ENCODE data around the gene IL36RN.

Gene IL36RN

GRCh38 chr2:113036763-113037162, 22.2 kb upstream of the IL36RN start:
- no peak for TF ChIP-seq CTCF (IDR thresholded peaks at IDR 0.05; ENCODE audit: low read depth, low read length)
- Histone ChIP-seq H3K4me3 (ENCODE audit: low read depth, low read length) (no peak overlapping the region), H3K36me3 (no peaks in the 10 kb centered on the region), H3K4me1 (no peaks in the 10 kb centered on the region), H3K27me3 (no peaks in the 10 kb centered on the region), H3K9me3 (no peaks in the 10 kb centered on the region)
- DNase-seq: no peak

GRCh38 chr2:113038291-113038690, 20.7 kb upstream of the IL36RN start:
- Histone ChIP-seq H3K27me3 (no peaks in the 10 kb centered on the region), H3K36me3 (no peaks in the 10 kb centered on the region), H3K4me1 (no peaks in the 10 kb centered on the region)

GRCh38 chr2:113039158-113039557, 19.8 kb upstream of the IL36RN start:
- Histone ChIP-seq H3K4me1 (no peaks in the 10 kb centered on the region), H3K4me3 (ENCODE audit: low read depth, low read length) (no peak overlapping the region), H3K27me3 (no peaks in the 10 kb centered on the region), H3K9me3 (no peaks in the 10 kb centered on the region), H3K36me3 (no peaks in the 10 kb centered on the region)
- no peak for TF ChIP-seq CTCF (IDR thresholded peaks at IDR 0.05; ENCODE audit: low read depth, low read length)
- DNase-seq: no peak

More at GRCh38 chr2:113038291-113038690, 20.7 kb upstream of the IL36RN start:
- H3K4me3 ChIP-seq (ENCODE audit: low read depth, low read length): no peak overlapping the region
- TF ChIP-seq CTCF (IDR thresholded peaks at IDR 0.05; ENCODE audit: low read depth, low read length): no peak
- H3K9me3 ChIP-seq: no peaks in the 10 kb centered on the region
- no peak for DNase-seq

DNA sequence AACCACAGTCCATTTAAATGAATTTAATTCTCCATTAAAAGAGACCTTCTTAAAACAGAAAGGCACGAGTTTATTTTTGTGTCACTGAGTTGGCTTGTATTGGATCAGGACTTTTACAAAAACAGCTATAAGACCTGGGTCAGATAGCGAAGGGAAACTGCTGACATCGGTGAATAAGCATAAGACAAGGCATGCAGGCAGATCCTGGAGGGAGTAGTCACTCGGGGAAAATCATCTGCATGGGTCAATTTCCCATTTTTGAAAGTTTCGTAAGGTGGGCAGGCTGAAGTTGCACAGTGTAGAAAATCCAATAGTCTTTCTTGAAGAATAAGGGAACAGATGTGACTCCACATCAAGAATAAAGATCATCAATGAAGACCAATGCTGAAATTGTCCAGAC, 19.3 kb upstream of the IL36RN start:
- Histone ChIP-seq H3K4me1 (no peaks in the 10 kb centered on the region), H3K4me3 (ENCODE audit: low read depth, low read length) (no peak overlapping the region), H3K9me3 (no peaks in the 10 kb centered on the region), H3K27me3 (no peaks in the 10 kb centered on the region), H3K36me3 (no peaks in the 10 kb centered on the region)
- no peak for DNase-seq
- TF ChIP-seq CTCF (IDR thresholded peaks at IDR 0.05; ENCODE audit: low read depth, low read length): no peak

- Histone ChIP-seq H3K36me3 (no peaks in the 10 kb centered on the region), H3K4me3 (ENCODE audit: low read depth, low read length) (no peak overlapping the region), H3K27me3 (no peaks in the 10 kb centered on the region), H3K4me1 (no peaks in the 10 kb centered on the region), H3K9me3 (no peaks in the 10 kb centered on the region)
- no peak for TF ChIP-seq CTCF (IDR thresholded peaks at IDR 0.05; ENCODE audit: low read depth, low read length)
- no peak for DNase-seq
Observed at GRCh38 chr2:113041871-113042270, 17.1 kb upstream of the IL36RN start.

- no peak overlapping the region for H3K4me3 ChIP-seq (ENCODE audit: low read depth, low read length)
- no peak for DNase-seq
- no peaks in the 10 kb centered on the region for H3K27me3 ChIP-seq
- H3K9me3 ChIP-seq: no peaks in the 10 kb centered on the region
- no peaks in the 10 kb centered on the region for H3K36me3 ChIP-seq
- H3K4me1 ChIP-seq: no peaks in the 10 kb centered on the region
- no peak for TF ChIP-seq CTCF (IDR thresholded peaks at IDR 0.05; ENCODE audit: low read depth, low read length)
Observed at GRCh38 chr2:113046465-113046864, 12.5 kb upstream of the IL36RN start.

Measured in BE2C (cell line).